ENCODE results near the gene BASP1.

DNA sequence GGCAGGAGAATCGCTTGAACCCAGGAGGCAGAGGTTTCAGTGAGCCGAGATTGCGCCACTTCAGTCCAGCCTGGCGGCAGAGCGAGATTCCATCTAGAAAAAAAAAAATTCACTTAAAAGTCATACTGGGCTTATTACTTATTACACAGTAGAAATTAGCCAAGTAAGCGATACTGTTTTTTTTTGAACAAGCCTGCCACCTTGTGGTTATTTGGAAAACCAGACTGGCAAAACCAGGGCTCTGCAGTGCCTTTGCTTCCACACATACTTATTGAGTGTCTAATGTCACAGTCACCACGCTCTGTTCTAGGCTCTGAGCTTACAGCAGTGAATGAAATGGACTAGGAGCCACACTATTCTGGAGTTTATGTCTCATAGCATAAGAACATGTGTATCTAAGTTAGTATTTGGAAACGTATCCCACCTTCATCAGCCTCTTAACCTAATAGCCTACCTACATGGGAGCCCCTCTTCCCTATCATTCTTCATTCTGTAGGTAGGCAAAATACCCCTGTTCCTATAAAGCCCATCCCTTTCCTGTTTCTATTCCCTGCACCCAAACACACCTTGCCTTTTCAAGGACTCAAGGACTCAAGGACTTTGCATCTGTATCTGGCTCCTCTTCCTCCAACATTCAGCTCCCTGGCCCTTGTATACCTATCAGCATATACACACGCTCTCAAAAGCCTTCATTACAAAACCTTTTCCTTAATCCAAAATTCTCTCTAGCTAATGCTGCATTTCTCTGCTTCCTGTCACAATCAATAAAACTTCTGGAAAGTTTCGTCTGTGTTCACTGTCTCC lies 13.9 kb upstream of the BASP1 start:
- TF ChIP-seq LARP7 (IDR thresholded peaks at IDR 0.05) (no peak), STAT3 (IDR thresholded peaks at IDR 0.05; ENCODE audit: low read depth, low read length) (no peak), GABPA (IDR thresholded peaks at IDR 0.05; ENCODE audit: low read depth) (no peak)
